Measurements from ENCODE around the gene KCNQ1.

The KCNQ1 gene

GRCh38 chr11:2864901-2865300, 420.1 kb downstream of the KCNQ1 start:
- Histone ChIP-seq H3K4me1 (peaks cover 0 to 52% (median 40%) of the 10 kb centered on the region in 10 experiments; a peak in 18 of 20 replicates), H3K27ac (peak overlapping the region in 1 of 11 experiments; percentile 3; a peak in 1 of 22 replicates)

GRCh38 chr11:2865922-2866577, 421.2 kb downstream of the KCNQ1 start:
- Histone ChIP-seq H3K9me3 (replicated peaks in 1 of 11) (no peaks in the 10 kb centered on the region; a peak in 1 of 22 replicates), H3K4me1 (peaks cover 10 to 54% (median 42%) of the 10 kb centered on the region in 10 experiments), H3K27ac (no peak overlapping the region), H3K27me3 (peaks cover 19 to 40% (median 30%) of the 10 kb centered on the region in 11 experiments), H3K36me3 (no peaks in the 10 kb centered on the region), H3K9ac (no peak overlapping the region), H4K20me1 (no peaks in the 10 kb centered on the region), H3K4me3 (no peak overlapping the region), H3K4me2 (no peak overlapping the region)
- no peak for TF ChIP-seq Cebpa-rat (IDR thresholded peaks at IDR 0.05)

More at GRCh38 chr11:2864901-2865300, 420.1 kb downstream of the KCNQ1 start:
- no peaks in the 10 kb centered on the region; a peak in 1 of 22 replicates for H3K9me3 ChIP-seq (replicated peaks in 1 of 11)
- peak overlapping the region in 8 of 11 experiments; percentile 41 to 66 (median 57); a peak in 16 of 22 replicates for H3K4me2 ChIP-seq
- peaks cover 13 to 29% (median 19%) of the 10 kb centered on the region in 11 experiments for H3K27me3 ChIP-seq
- no peak overlapping the region for H3K9ac ChIP-seq
- H3K36me3 ChIP-seq, result no peaks in the 10 kb centered on the region
- no peaks in the 10 kb centered on the region for H4K20me1 ChIP-seq
- TF ChIP-seq Cebpa-rat (IDR thresholded peaks at IDR 0.05), result no peak
- H3K4me3 ChIP-seq, result no peak overlapping the region

- Histone ChIP-seq H4K20me1 (no peaks in the 10 kb centered on the region), H3K36me3 (no peaks in the 10 kb centered on the region), H3K27me3 (peaks cover 19 to 41% (median 32%) of the 10 kb centered on the region in 11 experiments), H3K4me2 (no peak overlapping the region), H3K4me3 (no peak overlapping the region), H3K9ac (no peak overlapping the region), H3K4me1 (peaks cover 18 to 59% (median 52%) of the 10 kb centered on the region in 10 experiments), H3K9me3 (replicated peaks in 1 of 11) (no peaks in the 10 kb centered on the region; a peak in 1 of 22 replicates), H3K27ac (no peak overlapping the region)
- no peak for TF ChIP-seq Cebpa-rat (IDR thresholded peaks at IDR 0.05)
Measured at GRCh38 chr11:2867142-2867541, 422.3 kb downstream of the KCNQ1 start.

- TF ChIP-seq Cebpa-rat (IDR thresholded peaks at IDR 0.05), result no peak
- no peaks in the 10 kb centered on the region; a peak in 1 of 22 replicates for H3K9me3 ChIP-seq (replicated peaks in 1 of 11)
- no peak overlapping the region for H3K27ac ChIP-seq
- peak overlapping the region; percentile 22 to 70 (median 45); a peak in 17 of 22 replicates for H3K4me2 ChIP-seq
- no peaks in the 10 kb centered on the region for H4K20me1 ChIP-seq
- peaks cover 19 to 41% (median 32%) of the 10 kb centered on the region in 11 experiments for H3K27me3 ChIP-seq
- H3K4me3 ChIP-seq, result no peak overlapping the region
- no peaks in the 10 kb centered on the region for H3K36me3 ChIP-seq
- no peak overlapping the region for H3K9ac ChIP-seq
- H3K4me1 ChIP-seq, result peaks cover 18 to 58% (median 52%) of the 10 kb centered on the region in 10 experiments
Measured at GRCh38 chr11:2867722-2868505, 423.1 kb downstream of the KCNQ1 start.

GRCh38 chr11:2868506-2869133, 423.8 kb downstream of the KCNQ1 start:
- H3K9ac ChIP-seq, result no peak overlapping the region
- H4K20me1 ChIP-seq, result no peaks in the 10 kb centered on the region
- H3K9me3 ChIP-seq (replicated peaks in 1 of 11), result peaks cover 0 to under 1% (median 0%) of the 10 kb centered on the region in 11 experiments; a peak in 1 of 22 replicates
- no peak overlapping the region for H3K4me3 ChIP-seq
- TF ChIP-seq Cebpa-rat (IDR thresholded peaks at IDR 0.05), result no peak
- peaks cover 18 to 51% (median 45%) of the 10 kb centered on the region in 10 experiments for H3K4me1 ChIP-seq
- H3K27me3 ChIP-seq, result peaks cover 19 to 41% (median 32%) of the 10 kb centered on the region in 11 experiments
- H3K27ac ChIP-seq, result no peak overlapping the region
- peak overlapping the region; percentile 22 to 70 (median 45); a peak in 20 of 22 replicates for H3K4me2 ChIP-seq
- H3K36me3 ChIP-seq, result no peaks in the 10 kb centered on the region

- peaks cover 19 to 41% (median 32%) of the 10 kb centered on the region in 11 experiments for H3K27me3 ChIP-seq
- no peaks in the 10 kb centered on the region for H4K20me1 ChIP-seq
- no peak overlapping the region for H3K27ac ChIP-seq
- no peaks in the 10 kb centered on the region; a peak in 1 of 22 replicates for H3K36me3 ChIP-seq
- H3K9me3 ChIP-seq (replicated peaks in 1 of 11), result peaks cover 0 to 5% (median 3%) of the 10 kb centered on the region in 11 experiments; a peak in 17 of 22 replicates
- peaks cover 18 to 46% (median 41%) of the 10 kb centered on the region in 10 experiments for H3K4me1 ChIP-seq
- TF ChIP-seq Cebpa-rat (IDR thresholded peaks at IDR 0.05), result no peak
- no peak overlapping the region for H3K4me3 ChIP-seq
- peak overlapping the region in 9 of 11 experiments; percentile 2 to 70 (median 44); a peak in 11 of 22 replicates for H3K4me2 ChIP-seq
- no peak overlapping the region for H3K9ac ChIP-seq
Measured at GRCh38 chr11:2869134-2869526, 424.3 kb downstream of the KCNQ1 start.

- Histone ChIP-seq H3K9ac (no peak overlapping the region), H3K27me3 (peaks cover 19 to 41% (median 32%) of the 10 kb centered on the region in 11 experiments), H3K4me3 (no peak overlapping the region), H3K9me3 (replicated peaks in 1 of 11) (peaks cover 5 to 12% (median 10%) of the 10 kb centered on the region in 11 experiments), H3K4me2 (peak overlapping the region; percentile 58 to 85 (median 78)), H3K27ac (no peak overlapping the region), H3K4me1 (peaks cover 18 to 40% (median 34%) of the 10 kb centered on the region in 10 experiments), H4K20me1 (no peaks in the 10 kb centered on the region), H3K36me3 (peaks cover 0 to 7% (median 0%) of the 10 kb centered on the region in 11 experiments; a peak in 1 of 22 replicates)
- TF ChIP-seq Cebpa-rat (IDR thresholded peaks at IDR 0.05), result no peak
Measured at GRCh38 chr11:2869561-2870427, 425.0 kb downstream of the KCNQ1 start.

- Histone ChIP-seq H3K9ac (0 out of 22 replicates have a peak overlapping the region, but pooled peaks of 1 of the 11 experiments have one; percentile 21), H4K20me1 (no peaks in the 10 kb centered on the region), H3K36me3 (peaks cover 0 to 12% (median 0%) of the 10 kb centered on the region in 11 experiments; a peak in 2 of 22 replicates), H3K4me3 (no peak overlapping the region), H3K27ac (no peak overlapping the region), H3K27me3 (peaks cover 19 to 41% (median 32%) of the 10 kb centered on the region in 11 experiments), H3K4me1 (peaks cover 18 to 38% (median 33%) of the 10 kb centered on the region in 10 experiments), H3K4me2 (peak overlapping the region; percentile 58 to 85 (median 78)), H3K9me3 (replicated peaks in 1 of 11) (peaks cover 10 to 18% (median 17%) of the 10 kb centered on the region in 11 experiments)
- no peak for TF ChIP-seq Cebpa-rat (IDR thresholded peaks at IDR 0.05)
Measured at GRCh38 chr11:2870460-2870859, 425.7 kb downstream of the KCNQ1 start.
